Activated T-helper 1 cell treated with anti-CD3 and anti-CD28 coated beads, Interleukin-12 subunit alpha, Interleukin-12 subunit beta, Interleukin-2, Interleukin-4 antibody, amounts not matched to agents 30 ng/mL and 10 ng/mL and 1 ng/mL, durations not matched to agents 14 hours and 24 hours and 36 hours (primary cell): ENCODE data around the gene PANK4. TPM values are rescaled to one million over a fixed set of nuclear protein-coding genes. Genes with fewer than 3 reads are reported as not detected.
"Not testable (repeated sequence)": the region's sequence is repeated elsewhere in the genome, so short reads cannot be mapped to it uniquely, and the experiment has no call there.

Source experiments
- DNase-seq: peaks from one replicate; pipeline ENCODE4 v3.0.0; 2021; ENCODE audit warnings: low spot score
- H3K27ac Mint-ChIP-seq: one replicate; pipeline ENCODE4 v1.8.0; 2021; ENCODE audit warnings: mild to moderate bottlenecking, mixed read lengths
- H3K27me3 Mint-ChIP-seq: one replicate; pipeline ENCODE4 v1.8.0; 2022; ENCODE audit warnings: mild to moderate bottlenecking, moderate library complexity, mixed read lengths; ENCODE audit not compliant: insufficient read depth
- H3K36me3 Mint-ChIP-seq: one replicate; pipeline ENCODE4 v1.8.0; 2021; ENCODE audit warnings: low read depth, mixed read lengths
- H3K4me1 Mint-ChIP-seq: one replicate; pipeline ENCODE4 v1.8.0; 2021; ENCODE audit warnings: low read depth, mixed read lengths
- H3K4me3 Mint-ChIP-seq: one replicate; pipeline ENCODE4 v1.8.0; 2021; ENCODE audit warnings: mild to moderate bottlenecking, moderate library complexity, mixed read lengths
- H3K9me3 Mint-ChIP-seq: one replicate; pipeline ENCODE4 v1.8.0; 2021; ENCODE audit warnings: mixed read lengths
- intact Hi-C: fragments of 100-400 bp; cut with micrococcal nuclease; formaldehyde crosslinking; loops from one replicate; pipeline ENCODE4 v1.15.1; 2024
- total RNA-seq: library from RNA; stranded (reverse); gene quantifications from 2 replicates; pipeline ENCODE4 v1.2.3, GENCODE V29; 2022

The PANK4 gene
- total RNA-seq, 1 donor from 2014 or later: 65.6 TPM

- H3K4me1 Mint-ChIP-seq: peaks cover 21% of the 10 kb centered on the region
- H3K27me3 Mint-ChIP-seq: no peaks in the 10 kb centered on the region
- peaks cover 16% of the 10 kb centered on the region for H3K36me3 Mint-ChIP-seq
- DNase-seq: peak; percentile 73
- no peaks in the 10 kb centered on the region for H3K9me3 Mint-ChIP-seq
- peak within 1 kb of the TSS; percentile 86 for H3K27ac Mint-ChIP-seq
- intact Hi-C loops: loop anchor here (1.0 kb wide), 5 partner anchors 8 to 230 kb away; partner anchors contain the start of genes PANK4 and PRXL2B
- peak within 1 kb of the TSS; percentile 88 for H3K4me3 Mint-ChIP-seq
Measured at GRCh38 chr1:2556277-2556677, 29.9 kb upstream of the PANK4 start, which contains the start of gene TNFRSF14. Gene TNFRSF14 (plus strand): TSS chr1:2556371. CDS start chr1:2556665, 294 bp downstream.

- Mint-ChIP-seq H3K4me1 (peaks cover 18% of the 10 kb centered on the region), H3K4me3 (peak overlapping the region; percentile 88), H3K36me3 (peaks cover 14% of the 10 kb centered on the region), H3K9me3 (no peaks in the 10 kb centered on the region), H3K27ac (peak overlapping the region; percentile 86), H3K27me3 (no peaks in the 10 kb centered on the region)
- intact Hi-C loops: loop anchor here (1.0 kb wide), 5 partner anchors 7 to 231 kb away; partner anchors contain the start of genes PANK4 and PRXL2B
- peak; percentile 75 for DNase-seq
Measured at GRCh38 chr1:2555634-2556276, 29.4 kb upstream of the PANK4 start.

- peak; percentile 41 for DNase-seq
- peaks cover 14% of the 10 kb centered on the region for H3K36me3 Mint-ChIP-seq
- H3K9me3 Mint-ChIP-seq: no peaks in the 10 kb centered on the region
- no peaks in the 10 kb centered on the region for H3K27me3 Mint-ChIP-seq
- peak overlapping the region; percentile 88 for H3K4me3 Mint-ChIP-seq
- intact Hi-C loops: no loop called here
- peak overlapping the region; percentile 86 for H3K27ac Mint-ChIP-seq
- H3K4me1 Mint-ChIP-seq: peaks cover 18% of the 10 kb centered on the region
Measured at GRCh38 chr1:2554621-2555387, 28.4 kb upstream of the PANK4 start.

- H3K4me3 Mint-ChIP-seq: peak overlapping the region; percentile 88
- peak overlapping the region; percentile 86 for H3K27ac Mint-ChIP-seq
- no peaks in the 10 kb centered on the region for H3K27me3 Mint-ChIP-seq
- peaks cover 19% of the 10 kb centered on the region for H3K4me1 Mint-ChIP-seq
- peaks cover 14% of the 10 kb centered on the region for H3K36me3 Mint-ChIP-seq
- H3K9me3 Mint-ChIP-seq: no peaks in the 10 kb centered on the region
- no peak for DNase-seq
- intact Hi-C loops: no loop called here
Measured at GRCh38 chr1:2553871-2554620, 27.6 kb upstream of the PANK4 start.

GRCh38 chr1:2553076-2553475, 26.7 kb upstream of the PANK4 start:
- intact Hi-C loops, H3K27ac Mint-ChIP-seq, DNase-seq, H3K27me3 Mint-ChIP-seq, H3K4me3 Mint-ChIP-seq, H3K9me3 Mint-ChIP-seq: not testable (repeated sequence)
- Mint-ChIP-seq H3K4me1 (peaks cover 22% of the 10 kb centered on the region), H3K36me3 (peaks cover 11% of the 10 kb centered on the region)

- Mint-ChIP-seq H3K36me3 (peaks cover 11% of the 10 kb centered on the region), H3K4me3 (no peak overlapping the region), H3K27ac (no peak overlapping the region), H3K4me1 (peaks cover 18% of the 10 kb centered on the region), H3K9me3 (no peaks in the 10 kb centered on the region), H3K27me3 (no peaks in the 10 kb centered on the region)
- DNase-seq: no peak
- intact Hi-C loops: no loop called here
Measured at GRCh38 chr1:2552189-2552588, 25.8 kb upstream of the PANK4 start.

GRCh38 chr1:2551544-2551943, 25.1 kb upstream of the PANK4 start:
- DNase-seq, H3K27ac Mint-ChIP-seq, H3K4me3 Mint-ChIP-seq, intact Hi-C loops, H3K27me3 Mint-ChIP-seq, H3K36me3 Mint-ChIP-seq, H3K9me3 Mint-ChIP-seq: not testable (repeated sequence)
- peaks cover 18% of the 10 kb centered on the region for H3K4me1 Mint-ChIP-seq

- peak overlapping the region; percentile 74 for H3K27ac Mint-ChIP-seq
- peaks cover 18% of the 10 kb centered on the region for H3K4me1 Mint-ChIP-seq
- not testable (repeated sequence) for H3K4me3 Mint-ChIP-seq
Measured at GRCh38 chr1:2550309-2550861, 24.0 kb upstream of the PANK4 start.

GRCh38 chr1:2549367-2550029, 23.1 kb upstream of the PANK4 start:
- H3K27me3 Mint-ChIP-seq, H3K36me3 Mint-ChIP-seq, H3K9me3 Mint-ChIP-seq, DNase-seq: not testable (repeated sequence)
- Mint-ChIP-seq H3K4me1 (peaks cover 13% of the 10 kb centered on the region), H3K4me3 (peak overlapping the region; percentile 91), H3K27ac (peak overlapping the region; percentile 99)
- intact Hi-C loops: loop anchor here (5.0 to 10.0 kb wide), 2 partner anchors 247 to 1355 kb away; partner anchors contain the start of gene C1orf174

More at GRCh38 chr1:2550309-2550861, 24.0 kb upstream of the PANK4 start:
- H3K9me3 Mint-ChIP-seq, intact Hi-C loops, DNase-seq, H3K27me3 Mint-ChIP-seq, H3K36me3 Mint-ChIP-seq: not testable (repeated sequence)

GRCh38 chr1:2548068-2548589, 21.7 kb upstream of the PANK4 start:
- peak overlapping the region; percentile 99 for H3K27ac Mint-ChIP-seq
- intact Hi-C loops: loop anchor here (1.0 to 10.0 kb wide), 4 partner anchors 8 to 1357 kb away; partner anchors contain the start of genes C1orf174 and TNFRSF14
- peak overlapping the region; percentile 91 for H3K4me3 Mint-ChIP-seq
- H3K4me1 Mint-ChIP-seq: peaks cover 7% of the 10 kb centered on the region
- DNase-seq: peak; percentile 71
- H3K9me3 Mint-ChIP-seq: no peaks in the 10 kb centered on the region
- no peaks in the 10 kb centered on the region for H3K36me3 Mint-ChIP-seq
- peaks cover 2% of the 10 kb centered on the region for H3K27me3 Mint-ChIP-seq

- peak; percentile 55 for DNase-seq
- Mint-ChIP-seq H3K36me3 (no peaks in the 10 kb centered on the region), H3K9me3 (no peaks in the 10 kb centered on the region), H3K4me3 (peak overlapping the region; percentile 91), H3K27me3 (peaks cover 5% of the 10 kb centered on the region), H3K4me1 (peaks cover 7% of the 10 kb centered on the region), H3K27ac (peak overlapping the region; percentile 99)
- intact Hi-C loops: loop anchor here (1.0 to 10.0 kb wide), 11 partner anchors 9 to 1357 kb away; partner anchors contain the start of genes C1orf174, FAAP20, MORN1 and PANK4
Measured at GRCh38 chr1:2547210-2548067, 21.0 kb upstream of the PANK4 start.
